GM19351 (cell line): ENCODE data around the gene MLH3.
"Not testable (repeated sequence)": the region's sequence is repeated elsewhere in the genome, so short reads cannot be mapped to it uniquely, and the experiment has no call there.

Source experiments
- ATAC-seq: cut with Tn5 transposase; IDR thresholded peaks from one replicate; pipeline ENCODE4 v1.9.1; 2021; ENCODE audit warnings: mild to moderate bottlenecking, moderate library complexity; ENCODE audit not compliant: unreplicated experiment

The MLH3 gene

DNA sequence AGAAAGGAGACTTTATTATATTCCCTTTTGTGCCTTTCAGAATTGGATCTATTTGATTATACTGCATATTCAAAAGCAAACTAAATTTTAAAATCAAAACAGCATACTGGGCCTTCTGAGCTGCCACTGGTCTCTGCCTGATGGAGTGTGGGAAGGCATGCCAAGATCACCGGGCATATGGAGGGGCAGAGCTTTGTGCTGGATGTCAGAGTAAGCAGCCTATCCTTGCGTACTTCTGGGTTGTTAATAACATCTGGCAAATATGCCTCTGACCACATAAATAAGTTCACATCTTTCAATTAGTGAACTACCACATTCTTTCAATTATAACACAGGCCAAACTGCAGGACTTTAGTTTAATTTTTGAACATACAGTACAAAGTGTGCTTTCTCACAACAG lies 18.3 kb downstream of the MLH3 start:
- ATAC-seq: no peak

- no peak for ATAC-seq
These were observed 21.1 kb downstream of the MLH3 start for GRCh38 chr14:75030147-75030546.

DNA sequence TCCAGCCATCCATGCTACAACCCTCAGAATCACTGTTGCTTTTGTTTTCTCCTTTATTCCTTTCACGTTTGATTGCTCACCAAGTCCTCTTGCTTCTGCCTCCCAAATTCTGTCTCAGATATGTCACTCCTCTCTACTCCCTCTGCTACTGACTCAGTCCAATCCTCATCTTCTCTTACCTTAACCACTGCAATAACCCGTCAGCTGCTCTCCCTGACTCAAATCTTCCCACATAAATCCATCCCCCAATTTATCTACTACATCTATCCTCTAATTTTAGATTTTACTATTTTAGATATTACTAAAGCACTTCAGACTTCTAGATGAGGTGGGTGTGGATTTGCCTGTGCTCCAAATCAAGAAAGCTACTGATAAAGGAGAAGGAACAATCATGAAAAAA lies 25.4 kb downstream of the MLH3 start:
- ATAC-seq: no peak

DNA sequence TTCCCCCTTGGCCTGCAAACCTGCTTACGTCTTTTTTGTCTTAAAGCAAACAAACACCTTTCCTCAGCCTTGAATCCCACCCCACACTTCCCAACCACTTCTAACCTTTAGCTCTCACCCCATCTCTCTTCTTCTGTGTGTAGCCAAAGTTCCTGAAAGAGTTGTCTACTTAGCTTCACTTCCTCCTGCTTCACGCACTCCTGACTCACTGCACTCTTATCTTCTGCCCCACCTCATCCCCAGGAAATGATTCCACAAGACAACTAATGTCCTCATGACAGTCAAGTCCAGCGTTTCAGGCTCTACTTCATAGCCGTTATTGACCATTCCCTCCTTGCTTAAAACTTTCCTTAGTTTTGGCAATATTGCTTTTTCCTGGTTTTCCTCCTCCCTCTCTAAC lies 26.2 kb downstream of the MLH3 start:
- no peak for ATAC-seq

- ATAC-seq: no peak
These were observed 28.2 kb downstream of the MLH3 start for GRCh38 chr14:75023108-75023507.

- ATAC-seq: no peak
These were observed 28.6 kb downstream of the MLH3 start for GRCh38 chr14:75022655-75023054.

DNA sequence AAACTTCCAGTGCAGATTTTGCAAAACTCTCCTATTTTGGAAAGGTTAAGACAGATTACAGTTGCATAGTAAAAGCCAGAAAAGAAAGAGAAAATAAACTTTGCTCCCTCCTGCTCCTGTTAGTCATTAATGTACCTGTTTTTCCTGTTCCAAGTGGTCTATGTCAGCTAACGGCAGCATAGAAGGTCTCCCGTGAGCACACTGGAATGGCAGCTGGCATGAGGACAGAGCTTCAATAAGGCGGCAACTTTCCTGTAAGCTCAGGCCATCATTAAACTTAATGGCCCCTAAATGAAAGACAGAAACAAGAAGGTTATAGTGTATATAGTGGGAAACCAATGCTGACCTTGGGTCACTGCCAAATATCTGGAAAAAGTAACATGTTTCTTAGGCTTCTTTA lies 32.6 kb downstream of the MLH3 start:
- ATAC-seq: no peak

DNA sequence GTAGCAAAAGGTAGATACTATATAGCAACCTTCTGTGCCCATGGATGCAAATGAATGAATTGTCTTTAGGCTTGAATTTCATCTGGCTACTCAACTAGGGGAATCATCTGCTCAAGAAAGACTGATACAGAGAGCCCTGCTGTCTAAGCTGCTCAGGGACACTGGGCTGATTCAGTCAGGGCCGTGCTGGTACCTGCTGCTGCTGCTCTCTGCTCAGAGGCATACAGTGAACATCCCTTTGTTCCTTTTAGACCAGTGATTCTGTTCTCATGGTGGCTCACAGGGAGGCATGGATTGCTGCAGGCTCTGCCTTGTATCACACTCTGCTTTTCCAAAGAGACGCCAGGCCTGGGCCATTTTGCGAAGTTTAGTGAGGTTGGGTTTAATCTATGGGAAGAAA lies 34.5 kb downstream of the MLH3 start:
- no peak for ATAC-seq

DNA sequence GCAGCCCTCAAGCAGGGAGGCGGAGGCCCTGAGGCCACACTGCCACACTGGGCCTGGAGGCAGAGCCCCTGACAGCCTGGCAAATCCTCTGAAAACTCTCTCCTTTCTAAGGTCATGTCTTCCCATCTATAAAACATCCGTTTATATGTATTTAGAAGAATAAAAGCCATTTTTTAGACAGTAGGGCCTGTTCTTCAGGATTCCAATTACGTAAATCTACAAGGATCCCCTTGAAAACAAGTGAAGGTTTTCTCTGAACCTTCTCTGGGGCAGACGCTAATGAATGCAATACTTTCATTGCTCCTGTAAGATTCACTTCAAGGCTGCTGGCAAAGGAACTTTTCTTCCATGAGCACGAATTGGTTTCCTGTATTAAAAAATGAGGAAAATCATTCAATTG lies 35.8 kb downstream of the MLH3 start:
- no peak for ATAC-seq

GRCh38 chr14:75013290-75013689 lies 38.0 kb downstream of the MLH3 start:
- ATAC-seq: no peak

GRCh38 chr14:75011356-75011994 lies 39.8 kb downstream of the MLH3 start:
- no peak for ATAC-seq

DNA sequence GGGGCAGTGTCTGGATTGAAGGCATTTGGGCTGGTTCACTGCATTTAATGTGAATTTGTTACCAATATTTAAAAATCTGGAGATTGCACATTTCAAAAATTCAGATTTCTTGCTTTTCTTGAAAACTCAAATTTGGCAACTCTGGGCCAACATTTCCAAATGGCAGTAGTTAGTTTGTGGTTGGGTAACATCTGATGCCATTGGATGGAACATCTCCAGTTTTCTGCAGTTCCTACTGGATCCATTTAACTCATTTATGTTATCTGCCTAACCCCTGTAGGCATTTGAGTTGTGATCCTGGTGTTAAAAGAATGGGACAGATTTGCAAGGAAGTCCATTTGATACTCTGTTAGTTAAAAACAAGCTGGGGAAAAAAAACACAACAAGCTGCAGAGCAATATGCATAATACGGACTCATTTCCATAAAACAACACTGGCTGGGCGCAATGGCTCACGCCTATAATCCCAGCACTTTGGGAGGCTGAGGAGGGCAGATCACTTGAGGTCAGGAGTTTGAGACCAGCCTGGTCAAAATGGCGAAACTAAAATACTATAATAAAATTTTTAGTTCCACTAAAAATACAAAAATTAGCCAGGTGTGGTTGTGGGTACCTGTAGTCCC lies 40.7 kb downstream of the MLH3 start:
- ATAC-seq: no peak

- ATAC-seq: no peak
These were observed 42.1 kb downstream of the MLH3 start for GRCh38 chr14:75009176-75009575.

- no peak for ATAC-seq
These were observed 45.9 kb downstream of the MLH3 start for GRCh38 chr14:75005357-75005756.

DNA sequence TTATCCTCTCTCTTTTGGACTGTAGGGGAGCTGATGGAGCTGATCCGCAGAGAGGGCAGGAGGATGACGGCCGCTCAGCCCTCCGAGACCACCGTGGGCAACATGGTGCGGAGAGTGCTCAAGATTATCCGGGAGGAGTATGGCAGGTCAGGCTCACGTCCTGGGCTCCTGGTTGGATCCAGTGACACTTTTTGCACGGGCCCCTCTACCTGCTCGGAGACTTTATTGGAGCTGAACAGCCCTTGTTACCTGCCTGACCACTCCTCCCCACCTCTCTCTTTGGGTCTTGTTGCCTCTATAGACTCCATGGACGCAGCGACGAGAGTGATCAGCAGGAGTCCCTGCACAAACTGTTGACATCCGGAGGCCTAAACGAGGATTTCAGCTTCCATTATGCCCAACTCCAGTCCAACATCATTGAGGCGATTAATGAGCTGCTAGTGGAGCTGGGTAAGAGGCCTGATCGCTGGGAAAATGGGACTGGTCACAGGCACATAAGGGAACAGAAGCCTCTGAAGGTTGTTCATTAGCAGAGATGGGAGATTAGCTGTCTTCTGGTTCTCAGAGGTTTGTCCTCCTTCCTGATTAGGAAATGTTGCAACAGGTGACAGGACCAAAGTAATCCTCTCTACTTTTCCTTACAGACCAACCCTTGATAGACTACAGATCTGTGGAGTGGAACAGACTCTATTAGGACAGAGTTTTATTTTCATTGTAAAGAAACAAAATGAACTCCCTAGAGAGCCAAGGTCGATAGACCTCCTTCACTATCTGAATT lies 47.8 kb downstream of the MLH3 start:
- ATAC-seq: no peak

- ATAC-seq: peak; percentile 96
These were observed 48.6 kb downstream of the MLH3 start, which contains the start of gene EIF2B2 for GRCh38 chr14:75002392-75003249. TSS of gene EIF2B2 (plus strand) at chr14:75002921. CDS start at chr14:75002991, 70 bp downstream.

GRCh38 chr14:75001899-75002298 lies 49.4 kb downstream of the MLH3 start:
- no peak for ATAC-seq

DNA sequence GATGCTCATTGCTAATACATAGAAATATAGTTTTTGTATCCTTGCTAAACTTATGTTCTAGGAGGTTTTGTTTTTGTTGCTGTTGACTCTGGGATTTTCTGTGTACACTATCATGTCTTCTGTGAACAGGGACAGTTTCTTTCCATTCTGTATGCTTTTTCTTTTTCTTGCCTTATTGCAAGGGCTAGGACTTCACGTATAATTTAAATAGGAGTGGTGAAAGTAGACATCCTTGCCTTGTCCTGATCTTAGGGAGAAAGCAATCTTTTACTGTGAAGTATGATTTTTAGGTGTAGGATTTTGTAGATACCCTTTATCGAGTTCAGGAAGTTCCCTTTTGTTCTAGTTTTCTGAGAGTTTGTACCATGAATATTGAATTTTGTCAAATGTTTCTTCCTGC lies 50.0 kb downstream of the MLH3 start:
- no peak for ATAC-seq

DNA sequence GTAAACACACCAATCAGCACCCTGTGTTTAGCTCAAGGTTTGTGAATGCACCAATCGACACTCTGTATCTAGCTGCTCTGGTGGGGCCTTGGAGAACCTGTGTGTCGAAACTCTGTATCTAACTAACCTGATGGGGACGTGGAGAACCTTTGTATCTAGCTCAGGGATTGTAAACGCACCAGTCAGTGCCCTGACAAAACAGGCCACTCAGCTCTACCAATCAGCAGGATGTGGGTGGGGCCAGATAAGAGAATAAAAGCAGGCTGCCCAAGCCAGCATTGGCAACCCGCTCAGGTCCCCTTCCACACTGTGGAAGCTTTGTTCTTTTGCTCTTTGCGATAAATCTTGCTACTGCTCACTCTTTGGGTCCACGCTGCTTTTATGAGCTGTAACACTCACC lies 55.5 kb downstream of the MLH3 start:
- ATAC-seq: not testable (repeated sequence)

GRCh38 chr14:74994182-74994581 lies 57.1 kb downstream of the MLH3 start:
- not testable (repeated sequence) for ATAC-seq

- ATAC-seq: no peak
These were observed 62.3 kb downstream of the MLH3 start for GRCh38 chr14:74988993-74989392.
